HepG2 (cell line): Measurements from ENCODE around the gene ZBTB46. TPM values are rescaled to one million over a fixed set of nuclear protein-coding genes. Genes with fewer than 3 reads are reported as not detected.

Experiments
- ARID2 ChIP-seq: sonication (generic); formaldehyde crosslinking; IDR thresholded peaks from 2 replicates; pipeline ENCODE4 v1.8.1; 2022; ENCODE audit warnings: mild to moderate bottlenecking, missing genetic modification reagents, borderline replicate concordance
- ATRX ChIP-seq: sonication (generic); formaldehyde crosslinking; IDR thresholded peaks from 2 replicates; pipeline ENCODE4 v1.4.0; 2020; ENCODE audit warnings: missing genetic modification reagents, borderline replicate concordance
- EHMT2 ChIP-seq: fragments of 200-600 bp; sonication (generic); IDR thresholded peaks from 2 replicates; pipeline ENCODE4 v1.7.0; 2017; ENCODE audit warnings: antibody characterized with exemption, low read depth, low read length, borderline replicate concordance
- ETS1 ChIP-seq: sonication (generic); formaldehyde crosslinking; IDR thresholded peaks from 2 replicates; pipeline ENCODE4 v1.4.0; 2020; ENCODE audit warnings: missing genetic modification reagents
- FOXJ3 ChIP-seq: sonication (generic); formaldehyde crosslinking; IDR thresholded peaks from 2 replicates; pipeline ENCODE4 v1.4.0; 2020; ENCODE audit warnings: missing genetic modification reagents, mild to moderate bottlenecking, borderline replicate concordance
- KAT7 ChIP-seq: IDR thresholded peaks from 2 replicates; pipeline ENCODE4 v1.6.1; 2018; ENCODE audit warnings: borderline replicate concordance, missing compliant biosample characterization
- LRRFIP1 ChIP-seq: sonication (generic); formaldehyde crosslinking; conservative IDR thresholded peaks from 2 replicates; pipeline ENCODE4 v1.4.0; 2020; ENCODE audit warnings: missing genetic modification reagents
- MLX ChIP-seq: IDR thresholded peaks from 2 replicates; pipeline ENCODE4 v1.6.1; 2016
- NR3C1 ChIP-seq: sonication (generic); formaldehyde crosslinking; IDR thresholded peaks from 2 replicates; pipeline ENCODE4 v1.4.0; 2020; ENCODE audit warnings: missing genetic modification reagents
- PHF21A ChIP-seq: sonication (generic); formaldehyde crosslinking; IDR thresholded peaks from 2 replicates; pipeline ENCODE4 v1.5.0; 2020; ENCODE audit warnings: mild to moderate bottlenecking, missing genetic modification reagents
- REST ChIP-seq, 2 experiments: IDR thresholded peaks; 2 replicates each; pipeline ENCODE4 v1.6.1; 2011 to 2012; ENCODE audit warnings: low read length in 2 of 2, borderline replicate concordance in 1 of 2, low read depth in 1 of 2, mild to moderate bottlenecking in 1 of 2, moderate library complexity in 1 of 2
- TCF12 ChIP-seq, 2 experiments: fragments of 450-650 bp in 1 of 2; sonication (generic) in 1 of 2; formaldehyde crosslinking in 1 of 2; IDR thresholded peaks; 2 replicates each; pipeline versions ENCODE4 v1.6.1 to v1.8.0; 2017 to 2022; ENCODE audit warnings: antibody characterized with exemption in 1 of 2, mild to moderate bottlenecking in 1 of 2, missing genetic modification reagents in 1 of 2, moderate library complexity in 1 of 2
- TRIM24 ChIP-seq: sonication (generic); formaldehyde crosslinking; IDR thresholded peaks from 2 replicates; pipeline ENCODE4 v1.8.0; 2022; ENCODE audit warnings: mild to moderate bottlenecking, missing genetic modification reagents
- ZBTB33 ChIP-seq: sonication (generic); formaldehyde crosslinking; IDR thresholded peaks from 2 replicates; pipeline ENCODE4 v1.4.0; 2020; ENCODE audit warnings: missing genetic modification reagents
- ZBTB44 ChIP-seq: sonication (generic); formaldehyde crosslinking; IDR thresholded peaks from 2 replicates; pipeline ENCODE4 v1.4.0; 2020; ENCODE audit warnings: missing genetic modification reagents
- ZSCAN9 ChIP-seq: IDR thresholded peaks from 2 replicates; pipeline ENCODE4 v1.6.1; 2016; ENCODE audit warnings: borderline replicate concordance
- polyA plus RNA-seq, 8 experiments: library from polyadenylated mRNA; depleted of rRNA in 3 of 8; stranded (reverse) in 7 of 8; unstranded in 1 of 8; fragments of >200 nt; fragmentation: Illumina TruSeq in 4 of 8; extraction: Trizol in 4 of 8; gene quantifications; 2 replicates each; pipeline versions ENCODE4 v1.2.1 to v1.2.3, GENCODE V29; 2011 to 2016; ENCODE audit warnings: low read depth in 4 of 8, missing spikeins in 1 of 8, mixed read lengths in 1 of 8; ENCODE audit not compliant: insufficient read depth in 1 of 8
- total RNA-seq, 5 experiments: library from RNA; depleted of rRNA; stranded (reverse); fragments of >200 nt; fragmentation: Illumina TruSeq; extraction: Trizol; gene quantifications; 2 replicates each; pipeline ENCODE4 v1.2.3, GENCODE V29; 2016; ENCODE audit warnings: low read depth in 1 of 5

The ZBTB46 gene
- total and polyA plus RNA-seq, 2 of the 13 experiments (the other 11 are each of a cell fraction or from before 2014, with no cell fraction given), result 1.6 to 13.5 TPM

GRCh38 chr20:63858393-63859165 is 27.5 kb upstream of the ZBTB46 start (continued):
- TF ChIP-seq LRRFIP1 (no peak), TRIM24 (CRISPR knock-in tag) (no peak), ZSCAN9 (no peak), ATRX (CRISPR knock-in tag) (no peak), TCF12 (IDR thresholded peaks at IDR 0.05) (no peak), TCF12 (CRISPR knock-in tag; IDR thresholded peaks at IDR 0.05) (no peak), ZBTB33 (CRISPR knock-in tag) (no peak), FOXJ3 (CRISPR knock-in tag) (no peak), KAT7 (CRISPR knock-in tag) (no peak; the same call in 1 of the 2 replicates), PHF21A (CRISPR knock-in tag) (peak; percentile 95), ETS1 (no peak), EHMT2 (no peak), NR3C1 (CRISPR knock-in tag) (no peak), REST (IDR thresholded peaks at IDR 0.05; ENCODE audit: borderline replicate concordance in 1 of 2, low read depth in 1 of 2, low read length in 2 of 2) (0 out of 4 replicates have a peak, but pooled peaks of 1 of the 2 experiments have one; percentile 18), MLX (peak; percentile 78; the same call in 1 of the 2 replicates), ZBTB44 (CRISPR knock-in tag) (no peak), ARID2 (CRISPR knock-in tag) (0 out of 2 replicates have a peak, but pooled peaks have one; percentile 49)
